ENCODE measurements around the gene WSCD2.

GRCh38 chr12:108237272-108237671 lies 108.2 kb downstream of the WSCD2 start:
- no peak for TF ChIP-seq CTCF (IDR thresholded peaks at IDR 0.05)
- no peak for TF ChIP-seq EZH2 (IDR thresholded peaks at IDR 0.05; ENCODE audit: borderline replicate concordance, insufficient read depth, low read depth, low read length, poor library complexity, severe bottlenecking)
